NB4 (cell line): ENCODE results near the gene COL4A2.

Experiments
- DNase-seq: peaks from one replicate; pipeline ENCODE4 v3.0.0; 2010; ENCODE audit warnings: low read depth
- H3K4me3 ChIP-seq: one replicate; pipeline ENCODE4 v1.5.1; 2011; ENCODE audit warnings: mild to moderate bottlenecking, low read depth, low read length, moderate library complexity
- CTCF ChIP-seq: IDR thresholded peaks from one replicate; pipeline ENCODE4 v1.5.1; 2012; ENCODE audit warnings: low read depth, low read length
- MAX ChIP-seq: IDR thresholded peaks from 2 replicates; pipeline ENCODE4 v1.6.1; 2011; ENCODE audit warnings: low read depth, low read length
- MYC ChIP-seq: IDR thresholded peaks from 2 replicates; pipeline ENCODE4 v1.6.1; 2011; ENCODE audit warnings: low read depth, low read length
- POLR2A ChIP-seq: IDR thresholded peaks from 2 replicates; pipeline ENCODE4 v1.6.1; 2011; ENCODE audit warnings: mild to moderate bottlenecking; ENCODE audit not compliant: insufficient read length; ENCODE audit errors: extremely low read depth

COL4A2 gene

GRCh38 chr13:110491869-110492678 lies 185.0 kb downstream of the COL4A2 start:
- no peak for TF ChIP-seq MYC
- no peak for TF ChIP-seq POLR2A
- no peak for TF ChIP-seq CTCF
- no peak for TF ChIP-seq MAX

GRCh38 chr13:110492679-110493593 lies 185.9 kb downstream of the COL4A2 start:
- no peak for DNase-seq
- H3K4me3 ChIP-seq, result no peak overlapping the region
- no peak for TF ChIP-seq MYC

More at GRCh38 chr13:110491869-110492678, 185.0 kb downstream of the COL4A2 start:
- no peak overlapping the region for H3K4me3 ChIP-seq
- DNase-seq, result no peak

GRCh38 chr13:110493613-110494012 lies 186.5 kb downstream of the COL4A2 start:
- TF ChIP-seq MAX, result no peak
- TF ChIP-seq MYC, result no peak
- TF ChIP-seq CTCF, result no peak
- no peak for TF ChIP-seq POLR2A
- DNase-seq, result no peak

GRCh38 chr13:110495376-110495775 lies 188.3 kb downstream of the COL4A2 start:
- DNase-seq, result no peak
- no peak for TF ChIP-seq CTCF
- TF ChIP-seq MYC, result no peak
- no peak for TF ChIP-seq MAX
- TF ChIP-seq POLR2A, result no peak
- H3K4me3 ChIP-seq, result no peak overlapping the region

More at GRCh38 chr13:110493613-110494012, 186.5 kb downstream of the COL4A2 start:
- no peak overlapping the region for H3K4me3 ChIP-seq

GRCh38 chr13:110495881-110496280 lies 188.8 kb downstream of the COL4A2 start:
- no peak for DNase-seq
- TF ChIP-seq POLR2A (no peak), CTCF (no peak), MYC (no peak), MAX (no peak)
- H3K4me3 ChIP-seq, result no peak overlapping the region

GRCh38 chr13:110496281-110496680 lies 189.2 kb downstream of the COL4A2 start:
- TF ChIP-seq CTCF, result no peak
- no peak for TF ChIP-seq MYC
- TF ChIP-seq MAX, result no peak
- no peak overlapping the region for H3K4me3 ChIP-seq
- no peak for DNase-seq
